HEK293T (cell line): ENCODE results near the gene PALLD.
"Not testable (repeated sequence)": the region's sequence is repeated elsewhere in the genome, so short reads cannot be mapped to it uniquely, and the experiment has no call there.

Source experiments
- CTCF ChIA-PET: fragments of 350-600 bp; formaldehyde crosslinking; extraction: SDS; loops from one replicate; lab custom pipeline; 2021; ENCODE audit warnings: antibody characterized with exemption, inconsistent platforms; lab: Yijun Ruan, JAX
- POLR2A ChIA-PET: fragments of 350-600 bp; formaldehyde crosslinking; extraction: SDS; loops from one replicate; lab custom pipeline; 2020; ENCODE audit warnings: antibody characterized with exemption, inconsistent platforms; lab: Yijun Ruan, JAX
- DNase-seq: peaks from one replicate; pipeline ENCODE4 v3.0.0; 2012; ENCODE audit warnings: mixed read lengths; ENCODE audit errors: extremely low spot score
- ARNT ChIP-seq: fragments of 450-650 bp; IDR thresholded peaks from 2 replicates; pipeline ENCODE4 v1.6.1; 2017; ENCODE audit warnings: mild to moderate bottlenecking
- BHLHE40 ChIP-seq: fragments of 450-650 bp; IDR thresholded peaks from 2 replicates; pipeline ENCODE4 v1.6.1; 2016; ENCODE audit warnings: mild to moderate bottlenecking, moderate library complexity, borderline replicate concordance
- CTBP1 ChIP-seq: fragments of 450-650 bp; IDR thresholded peaks from 2 replicates; pipeline ENCODE4 v1.6.1; 2016; ENCODE audit warnings: borderline replicate concordance
- ELF4 ChIP-seq: fragments of 450-650 bp; IDR thresholded peaks from 2 replicates; pipeline ENCODE4 v1.6.1; 2017; ENCODE audit warnings: antibody characterized with exemption
- FOXA1 ChIP-seq: fragments of 450-650 bp; IDR thresholded peaks from 2 replicates; pipeline ENCODE4 v1.6.1; 2016; ENCODE audit warnings: mild to moderate bottlenecking
- FOXK2 ChIP-seq: fragments of 450-650 bp; IDR thresholded peaks from 2 replicates; pipeline ENCODE4 v1.6.1; 2016; ENCODE audit warnings: mild to moderate bottlenecking
- FOXM1 ChIP-seq: fragments of 450-650 bp; IDR thresholded peaks from 2 replicates; pipeline ENCODE4 v1.6.1; 2017; ENCODE audit warnings: mild to moderate bottlenecking, borderline replicate concordance
- HDGF ChIP-seq: fragments of 450-650 bp; IDR thresholded peaks from 2 replicates; pipeline ENCODE4 v1.6.1; 2017; ENCODE audit warnings: antibody characterized with exemption, borderline replicate concordance
- L3MBTL2 ChIP-seq: fragments of 450-650 bp; conservative IDR thresholded peaks from 2 replicates; pipeline ENCODE4 v1.6.1; 2016; ENCODE audit warnings: mild to moderate bottlenecking
- LEF1 ChIP-seq: fragments of 450-650 bp; IDR thresholded peaks from 2 replicates; pipeline ENCODE4 v1.6.1; 2017; ENCODE audit warnings: mild to moderate bottlenecking, borderline replicate concordance
- NFRKB ChIP-seq: fragments of 450-650 bp; IDR thresholded peaks from 2 replicates; pipeline ENCODE4 v1.6.1; 2016; ENCODE audit warnings: mild to moderate bottlenecking, moderate library complexity
- SP1 ChIP-seq: fragments of 450-650 bp; IDR thresholded peaks from 2 replicates; pipeline ENCODE4 v1.6.1; 2017
- SUZ12 ChIP-seq: fragments of 450-650 bp; IDR thresholded peaks from 2 replicates; pipeline ENCODE4 v1.6.1; 2016; ENCODE audit warnings: mild to moderate bottlenecking
- TARDBP ChIP-seq: fragments of 450-650 bp; IDR thresholded peaks from 2 replicates; pipeline ENCODE4 v1.6.1; 2016
- ZNF384 ChIP-seq: fragments of 450-650 bp; IDR thresholded peaks from 2 replicates; pipeline ENCODE4 v1.6.1; 2016
- TF ChIP-seq, protein P1 (sequence below): fragments of 450-650 bp; IDR thresholded peaks from 2 replicates; pipeline ENCODE4 v1.6.1; 2016

Gene PALLD

DNA sequence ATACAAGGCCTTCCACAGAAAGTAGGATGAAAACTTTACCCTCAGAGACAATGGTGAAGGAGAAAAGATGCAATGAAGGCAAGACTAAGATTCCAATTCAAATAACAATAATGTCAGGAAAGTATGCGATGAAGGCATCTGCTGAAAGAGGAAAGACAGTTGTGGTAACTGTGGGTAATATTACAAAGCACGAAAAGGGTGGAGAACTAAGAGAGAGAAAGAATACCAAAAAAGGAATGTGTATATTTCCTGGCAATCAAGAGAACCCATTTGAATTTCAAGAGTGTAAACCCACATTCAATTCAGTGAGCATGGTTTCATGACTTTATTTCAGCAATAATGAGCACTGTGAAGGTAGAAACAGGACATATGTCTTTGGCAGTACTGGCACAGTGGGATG, 225.5 kb downstream of the PALLD start:
- TF ChIP-seq NFRKB: no peak
- no peak for TF ChIP-seq SUZ12
- no peak for TF ChIP-seq LEF1
- TF ChIP-seq BHLHE40: no peak
- no peak for TF ChIP-seq L3MBTL2
- no peak for TF ChIP-seq ARNT
- no peak for TF ChIP-seq ZNF384
- no peak for TF ChIP-seq HDGF
- no peak for TF ChIP-seq FOXA1
- TF ChIP-seq TARDBP: no peak
- no peak for TF ChIP-seq FOXK2
- POLR2A ChIA-PET: no interaction called here
- CTCF ChIA-PET: no interaction called here
- no peak for DNase-seq

DNA sequence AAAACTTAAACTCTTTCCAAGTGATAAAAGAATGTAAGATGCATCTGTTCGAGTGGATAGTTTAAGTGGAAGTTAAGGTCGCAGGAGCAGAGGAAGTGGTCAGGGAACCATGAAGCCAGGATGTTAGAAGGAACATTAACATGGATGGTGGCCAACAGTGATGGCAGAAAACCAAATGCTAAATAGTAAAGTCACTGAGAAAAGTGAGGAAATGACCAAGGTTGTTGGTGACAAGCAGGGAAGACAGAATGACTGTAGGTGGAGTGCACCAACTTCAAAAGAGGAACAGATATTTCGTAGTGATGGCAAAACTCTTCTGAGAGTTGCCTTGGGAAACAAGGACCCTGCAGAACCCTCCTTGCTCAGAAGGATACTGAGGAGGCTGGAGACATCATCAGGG, 226.2 kb downstream of the PALLD start:
- TF ChIP-seq FOXM1 (no peak), SUZ12 (no peak), NFRKB (no peak), CTBP1 (no peak), HDGF (no peak), FOXK2 (no peak), SP1 (no peak), ARNT (no peak), ELF4 (no peak), FOXA1 (no peak), L3MBTL2 (no peak), ZNF384 (no peak), TARDBP (no peak)
- TF ChIP-seq, protein P1, sequence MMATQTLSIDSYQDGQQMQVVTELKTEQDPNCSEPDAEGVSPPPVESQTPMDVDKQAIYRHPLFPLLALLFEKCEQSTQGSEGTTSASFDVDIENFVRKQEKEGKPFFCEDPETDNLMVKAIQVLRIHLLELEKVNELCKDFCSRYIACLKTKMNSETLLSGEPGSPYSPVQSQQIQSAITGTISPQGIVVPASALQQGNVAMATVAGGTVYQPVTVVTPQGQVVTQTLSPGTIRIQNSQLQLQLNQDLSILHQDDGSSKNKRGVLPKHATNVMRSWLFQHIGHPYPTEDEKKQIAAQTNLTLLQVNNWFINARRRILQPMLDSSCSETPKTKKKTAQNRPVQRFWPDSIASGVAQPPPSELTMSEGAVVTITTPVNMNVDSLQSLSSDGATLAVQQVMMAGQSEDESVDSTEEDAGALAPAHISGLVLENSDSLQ: no peak
- no peak for DNase-seq
- CTCF ChIA-PET: no interaction called here
- POLR2A ChIA-PET: no interaction called here

DNA sequence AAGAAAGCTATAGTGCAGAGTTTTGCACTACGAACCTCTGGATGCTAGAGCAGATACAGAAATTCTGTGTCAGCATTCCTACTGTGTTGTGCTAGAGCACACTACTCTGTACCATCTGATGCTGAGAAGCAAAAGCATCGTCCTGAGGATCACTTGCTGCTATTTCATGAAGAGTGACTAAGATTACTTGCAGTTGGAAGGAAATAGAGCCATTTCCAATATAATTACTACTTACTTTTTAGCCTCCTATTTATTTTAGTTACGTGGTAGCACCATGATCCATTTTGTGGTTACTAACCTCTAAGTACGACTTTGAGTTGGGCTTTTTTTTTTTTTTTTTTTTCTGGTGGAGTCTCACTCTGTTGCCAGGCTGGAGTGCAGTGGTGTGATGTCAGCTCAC, 226.7 kb downstream of the PALLD start:
- POLR2A ChIA-PET: no interaction called here
- no peak for DNase-seq
- CTCF ChIA-PET: interaction anchor here (0.6 kb wide), 1 partner anchor 22 kb away, joined by 4 read pairs; no protein-coding TSS in a partner anchor
- TF ChIP-seq NFRKB (no peak), CTBP1 (no peak), FOXM1 (no peak), FOXK2 (no peak), SP1 (no peak)

DNA sequence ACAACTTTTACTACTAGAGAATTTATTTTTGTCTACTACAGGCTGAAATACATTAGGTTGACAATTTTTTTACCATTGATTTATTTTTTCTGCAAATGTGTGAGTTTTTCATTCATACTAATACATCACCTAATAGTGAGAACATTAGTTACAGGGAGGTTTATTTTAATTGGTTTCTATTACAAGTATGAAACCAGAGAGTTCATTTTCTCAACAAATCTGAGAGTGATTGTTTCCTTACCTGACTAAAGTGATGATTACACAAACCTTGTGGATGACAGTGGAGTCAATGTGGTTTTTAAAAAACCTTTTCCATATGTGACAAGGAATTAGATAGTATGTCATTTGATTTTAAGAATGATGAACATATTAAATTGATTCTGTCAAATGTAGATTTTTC, 227.4 kb downstream of the PALLD start:
- DNase-seq: no peak
- ChIA-PET POLR2A (no interaction called here), CTCF (interaction anchor here (0.6 kb wide), 1 partner anchor 23 kb away, joined by 4 read pairs; no protein-coding TSS in a partner anchor)
- TF ChIP-seq CTBP1 (no peak), L3MBTL2 (no peak), FOXK2 (no peak), ELF4 (no peak), SP1 (no peak), ZNF384 (no peak), SUZ12 (no peak), ARNT (no peak), LEF1 (no peak), FOXM1 (no peak), FOXA1 (no peak), BHLHE40 (no peak), TARDBP (no peak)
- TF ChIP-seq, protein P1: no peak

DNA sequence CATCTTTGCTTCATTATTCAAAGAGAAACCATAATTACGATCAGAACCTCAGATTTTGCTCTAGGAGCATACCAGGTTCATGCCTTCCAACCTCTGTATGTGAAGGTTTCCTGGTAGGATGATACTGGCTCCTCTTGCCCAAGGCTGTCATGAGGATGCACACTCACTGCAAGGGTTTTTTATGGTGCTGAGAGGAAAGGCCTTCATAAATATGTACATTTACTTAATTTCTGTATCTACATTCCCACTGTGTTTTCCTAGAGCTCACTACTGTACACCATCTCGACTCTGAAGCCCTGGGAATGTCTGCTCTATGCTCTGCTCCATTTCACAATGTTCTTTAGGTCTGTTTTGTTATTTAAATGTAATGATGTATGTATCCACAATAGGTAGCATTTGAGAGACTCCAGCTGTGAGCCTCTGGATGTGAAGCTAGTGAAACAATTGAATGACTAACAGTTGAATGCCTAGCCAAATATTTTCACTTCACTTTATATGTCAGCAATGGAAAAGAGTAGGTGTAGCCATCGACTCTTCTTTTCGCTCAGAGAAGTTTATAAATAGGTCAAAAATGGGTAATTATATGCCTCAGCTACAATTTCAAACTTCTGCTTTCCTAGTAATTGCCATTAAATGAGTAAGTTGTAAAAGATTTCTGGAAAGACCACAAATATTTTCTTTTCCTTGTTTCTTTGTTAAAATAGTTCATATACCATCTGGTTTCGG, 228.0 kb downstream of the PALLD start:
- no peak for DNase-seq
- CTCF ChIA-PET: interaction anchor here (0.6 kb wide), 1 partner anchor 41 kb away, joined by 3 read pairs; no protein-coding TSS in a partner anchor
- TF ChIP-seq CTBP1 (no peak), ELF4 (no peak), FOXA1 (no peak), FOXK2 (no peak), HDGF (no peak), LEF1 (no peak), TARDBP (no peak), ZNF384 (no peak), SP1 (no peak), NFRKB (no peak), SUZ12 (no peak), L3MBTL2 (no peak), BHLHE40 (no peak), FOXM1 (no peak), ARNT (no peak)
- TF ChIP-seq, protein P1: no peak
- POLR2A ChIA-PET: no interaction called here

DNA sequence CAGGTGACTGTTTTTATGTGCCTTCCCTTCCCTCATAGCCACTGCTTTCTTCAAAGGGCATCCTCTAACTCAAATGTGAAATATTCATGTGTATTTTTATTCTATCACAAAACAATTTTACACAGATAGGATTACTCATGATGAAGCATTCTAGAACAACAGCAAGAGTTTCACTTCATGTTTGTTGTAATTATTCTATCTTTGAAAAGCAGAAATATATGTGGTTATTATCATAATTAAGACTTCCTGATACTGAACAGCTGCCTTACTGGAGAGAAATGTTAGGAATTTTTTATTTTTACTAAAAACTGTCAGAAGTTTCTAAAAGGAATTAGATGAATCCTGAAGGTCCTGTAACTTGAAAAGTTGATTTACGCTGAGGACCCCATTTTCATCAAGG, 229.1 kb downstream of the PALLD start:
- TF ChIP-seq HDGF (no peak), ZNF384 (no peak)
- POLR2A ChIA-PET: no interaction called here
- no peak for DNase-seq
- CTCF ChIA-PET: no interaction called here

DNA sequence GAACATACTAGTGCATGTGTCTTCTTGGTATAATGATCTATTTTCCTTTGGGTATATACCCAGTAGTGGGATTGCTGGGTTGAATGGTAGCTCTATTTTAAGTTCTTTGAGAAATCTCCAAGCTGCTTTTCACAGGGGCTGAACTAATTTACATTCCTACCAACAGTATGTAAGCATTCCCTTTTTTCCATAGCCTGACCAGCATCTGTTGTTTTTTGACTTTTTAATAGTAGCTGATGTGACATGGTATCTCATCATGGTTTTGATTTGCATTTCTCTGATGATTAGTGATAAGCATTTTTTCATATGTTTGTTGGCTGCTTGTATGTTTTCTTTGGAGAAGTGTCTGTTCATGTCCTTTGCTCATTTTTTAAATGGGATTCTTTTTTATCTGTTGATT, 230.3 kb downstream of the PALLD start:
- DNase-seq, POLR2A ChIA-PET: not testable (repeated sequence)
- CTCF ChIA-PET: interaction anchor here (0.6 kb wide), 1 partner anchor 83 kb away, joined by 5 read pairs; no protein-coding TSS in a partner anchor
